NB4 (cell line): ENCODE results near the gene MRPL51.

Experiments used
- CTCF ChIP-seq: IDR thresholded peaks from one replicate; pipeline ENCODE4 v1.5.1; 2012; ENCODE audit warnings: low read depth, low read length
- POLR2A ChIP-seq: IDR thresholded peaks from 2 replicates; pipeline ENCODE4 v1.6.1; 2011; ENCODE audit warnings: mild to moderate bottlenecking; ENCODE audit not compliant: insufficient read length; ENCODE audit errors: extremely low read depth

GRCh38 chr12:6500466-6500865, 7.4 kb upstream of the MRPL51 start:
- TF ChIP-seq POLR2A (no peak), CTCF (no peak)
